ENCODE data around the gene ITGBL1.

GRCh38 chr13:101706651-101707050, 254.2 kb downstream of the ITGBL1 start:
- TF ChIP-seq EZH2 (IDR thresholded peaks at IDR 0.05; ENCODE audit: borderline replicate concordance, low read depth, low read length, severe bottlenecking): no peak
- TF ChIP-seq POLR2A (IDR thresholded peaks at IDR 0.05; ENCODE audit: low read depth, low read length): no peak
- TF ChIP-seq MYC (IDR thresholded peaks at IDR 0.05; ENCODE audit: low read depth, low read length): no peak
- no peak for TF ChIP-seq CTCF (IDR thresholded peaks at IDR 0.05; ENCODE audit: extremely low read depth in 1 of 2, insufficient read depth in 1 of 2, low read depth in 1 of 2, low read length in 2 of 2)
- TF ChIP-seq FOS (IDR thresholded peaks at IDR 0.05; ENCODE audit: borderline replicate concordance, insufficient read depth, low read length): no peak
- TF ChIP-seq MAX (IDR thresholded peaks at IDR 0.05; ENCODE audit: insufficient read depth, insufficient read length): no peak
- no peak for TF ChIP-seq JUN (IDR thresholded peaks at IDR 0.05; ENCODE audit: borderline replicate concordance, insufficient read depth, insufficient read length, low read depth)

Data from endothelial cell of umbilical vein (primary cell).